GM12872 (cell line): ENCODE measurements around the gene FMR1.

Experiments used
- TF ChIP-seq, protein P1 (sequence below): IDR thresholded peaks from 3 replicates; pipeline ENCODE4 v1.5.1; 2011; ENCODE audit warnings: low read depth, mild to moderate bottlenecking, low read length, moderate library complexity; ENCODE audit not compliant: insufficient read depth

FMR1 gene

DNA sequence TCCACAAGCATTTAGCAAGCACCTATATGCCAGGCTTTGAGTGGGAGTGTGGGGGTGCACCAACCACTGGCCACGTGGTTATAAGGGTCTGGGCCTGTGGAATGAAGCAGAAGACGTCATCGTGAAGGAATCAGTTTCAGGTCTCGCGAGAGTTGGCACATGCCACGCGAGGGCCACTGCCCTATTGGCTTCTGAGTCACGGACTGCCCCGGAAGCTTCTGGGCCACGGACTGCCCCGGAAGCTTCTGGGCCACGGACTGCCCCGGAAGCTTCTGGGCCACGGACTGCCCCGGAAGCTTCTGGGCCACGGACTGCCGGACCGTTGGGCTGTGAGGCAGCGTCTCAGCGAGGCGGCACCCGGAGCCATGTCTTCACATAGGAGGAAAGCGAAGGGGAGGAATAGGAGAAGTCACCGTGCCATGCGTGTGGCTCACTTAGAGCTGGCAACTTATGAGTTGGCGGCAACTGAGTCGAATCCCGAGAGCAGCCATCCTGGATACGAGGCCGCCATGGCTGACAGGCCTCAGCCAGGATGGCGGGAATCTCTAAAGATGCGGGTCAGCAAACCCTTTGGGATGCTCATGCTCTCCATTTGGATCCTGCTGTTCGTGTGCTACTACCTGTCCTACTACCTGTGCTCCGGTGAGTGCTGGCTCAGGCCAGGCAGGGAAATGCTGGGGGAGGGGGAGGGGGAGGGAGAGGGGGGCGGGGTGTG lies 69.5 kb downstream of the FMR1 start, which contains the start of gene FMR1NB:
Gene FMR1NB, plus strand, starts transcription at position 300 of the 715 bp plus-strand sequence. Its CDS starts 66 bp downstream, at position 366.
- TF ChIP-seq, protein P1, sequence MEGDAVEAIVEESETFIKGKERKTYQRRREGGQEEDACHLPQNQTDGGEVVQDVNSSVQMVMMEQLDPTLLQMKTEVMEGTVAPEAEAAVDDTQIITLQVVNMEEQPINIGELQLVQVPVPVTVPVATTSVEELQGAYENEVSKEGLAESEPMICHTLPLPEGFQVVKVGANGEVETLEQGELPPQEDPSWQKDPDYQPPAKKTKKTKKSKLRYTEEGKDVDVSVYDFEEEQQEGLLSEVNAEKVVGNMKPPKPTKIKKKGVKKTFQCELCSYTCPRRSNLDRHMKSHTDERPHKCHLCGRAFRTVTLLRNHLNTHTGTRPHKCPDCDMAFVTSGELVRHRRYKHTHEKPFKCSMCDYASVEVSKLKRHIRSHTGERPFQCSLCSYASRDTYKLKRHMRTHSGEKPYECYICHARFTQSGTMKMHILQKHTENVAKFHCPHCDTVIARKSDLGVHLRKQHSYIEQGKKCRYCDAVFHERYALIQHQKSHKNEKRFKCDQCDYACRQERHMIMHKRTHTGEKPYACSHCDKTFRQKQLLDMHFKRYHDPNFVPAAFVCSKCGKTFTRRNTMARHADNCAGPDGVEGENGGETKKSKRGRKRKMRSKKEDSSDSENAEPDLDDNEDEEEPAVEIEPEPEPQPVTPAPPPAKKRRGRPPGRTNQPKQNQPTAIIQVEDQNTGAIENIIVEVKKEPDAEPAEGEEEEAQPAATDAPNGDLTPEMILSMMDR, result no peak
